ENCODE results near the gene ARL13A. TPM values are rescaled to one million over a fixed set of nuclear protein-coding genes. Genes with fewer than 3 reads are reported as not detected.

Gene ARL13A
- total RNA-seq, 1 experiment from 2014 or later, result not detected

- H3K27me3 ChIP-seq (ENCODE audit: insufficient read depth, low read length), result no peaks in the 10 kb centered on the region
- H3K9me2 ChIP-seq (ENCODE audit: insufficient read depth), result no peaks in the 10 kb centered on the region
- H3K36me3 ChIP-seq (ENCODE audit: control insufficient read depth in 1 of 2, insufficient read depth in 2 of 2, low read length in 2 of 2), result no peaks in the 10 kb centered on the region; a peak in 1 of 4 replicates
- no peak overlapping the region for H3K27ac ChIP-seq (ENCODE audit: low read depth, low read length)
- intact Hi-C loops (cut with micrococcal nuclease), result no loop called here
- H3K4me3 ChIP-seq (replicated peaks in 1 of 2; ENCODE audit: low read depth in 1 of 2, low read length in 2 of 2), result no peak overlapping the region
- ChIA-PET POLR2A (no interaction called here), CTCF (no interaction called here), RAD21 (ENCODE audit: low non-redundant PET in 1 of 2, low total read pairs in 2 of 2, uncharacterized antibody in 2 of 2, unreplicated experiment in 2 of 2) (no interaction called here)
- DNase-seq (ENCODE audit: low read depth, low spot score) (no peak), ATAC-seq (no peak)
- H3K9ac ChIP-seq (ENCODE audit: low read length), result no peak overlapping the region
- H3K79me2 ChIP-seq (ENCODE audit: insufficient read depth, low read length), result no peaks in the 10 kb centered on the region
- no peak overlapping the region for H2AFZ ChIP-seq (ENCODE audit: low read depth, low read length, poor library complexity, severe bottlenecking)
- no peaks in the 10 kb centered on the region for H4K20me1 ChIP-seq (ENCODE audit: insufficient read depth)
- no peak for TF ChIP-seq RAD21 (IDR thresholded peaks at IDR 0.05; ENCODE audit: low read depth)
- no peak for TF ChIP-seq CEBPB (IDR thresholded peaks at IDR 0.05; ENCODE audit: low read depth)
- TF ChIP-seq, protein P1, sequence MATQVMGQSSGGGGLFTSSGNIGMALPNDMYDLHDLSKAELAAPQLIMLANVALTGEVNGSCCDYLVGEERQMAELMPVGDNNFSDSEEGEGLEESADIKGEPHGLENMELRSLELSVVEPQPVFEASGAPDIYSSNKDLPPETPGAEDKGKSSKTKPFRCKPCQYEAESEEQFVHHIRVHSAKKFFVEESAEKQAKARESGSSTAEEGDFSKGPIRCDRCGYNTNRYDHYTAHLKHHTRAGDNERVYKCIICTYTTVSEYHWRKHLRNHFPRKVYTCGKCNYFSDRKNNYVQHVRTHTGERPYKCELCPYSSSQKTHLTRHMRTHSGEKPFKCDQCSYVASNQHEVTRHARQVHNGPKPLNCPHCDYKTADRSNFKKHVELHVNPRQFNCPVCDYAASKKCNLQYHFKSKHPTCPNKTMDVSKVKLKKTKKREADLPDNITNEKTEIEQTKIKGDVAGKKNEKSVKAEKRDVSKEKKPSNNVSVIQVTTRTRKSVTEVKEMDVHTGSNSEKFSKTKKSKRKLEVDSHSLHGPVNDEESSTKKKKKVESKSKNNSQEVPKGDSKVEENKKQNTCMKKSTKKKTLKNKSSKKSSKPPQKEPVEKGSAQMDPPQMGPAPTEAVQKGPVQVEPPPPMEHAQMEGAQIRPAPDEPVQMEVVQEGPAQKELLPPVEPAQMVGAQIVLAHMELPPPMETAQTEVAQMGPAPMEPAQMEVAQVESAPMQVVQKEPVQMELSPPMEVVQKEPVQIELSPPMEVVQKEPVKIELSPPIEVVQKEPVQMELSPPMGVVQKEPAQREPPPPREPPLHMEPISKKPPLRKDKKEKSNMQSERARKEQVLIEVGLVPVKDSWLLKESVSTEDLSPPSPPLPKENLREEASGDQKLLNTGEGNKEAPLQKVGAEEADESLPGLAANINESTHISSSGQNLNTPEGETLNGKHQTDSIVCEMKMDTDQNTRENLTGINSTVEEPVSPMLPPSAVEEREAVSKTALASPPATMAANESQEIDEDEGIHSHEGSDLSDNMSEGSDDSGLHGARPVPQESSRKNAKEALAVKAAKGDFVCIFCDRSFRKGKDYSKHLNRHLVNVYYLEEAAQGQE (IDR thresholded peaks at IDR 0.05; ENCODE audit: low read depth), result no peak
- TF ChIP-seq JUND (IDR thresholded peaks at IDR 0.05), result no peak
- TF ChIP-seq ELF1 (IDR thresholded peaks at IDR 0.05; ENCODE audit: borderline replicate concordance, low read depth), result no peak
- no peak for TF ChIP-seq FOSL1 (IDR thresholded peaks at IDR 0.05; ENCODE audit: low read depth)
- no peak for TF ChIP-seq POLR2AphosphoS5 (IDR thresholded peaks at IDR 0.05; ENCODE audit: low read depth, low read length)
- TF ChIP-seq ZFX (IDR thresholded peaks at IDR 0.05), result no peak
- TF ChIP-seq EGR1 (IDR thresholded peaks at IDR 0.05; ENCODE audit: low read depth), result no peak
- no peak for TF ChIP-seq SIN3A (IDR thresholded peaks at IDR 0.05; ENCODE audit: low read depth)
- no peak for TF ChIP-seq EZH2phosphoT487 (IDR thresholded peaks at IDR 0.05; ENCODE audit: borderline replicate concordance)
- TF ChIP-seq, protein P2, sequence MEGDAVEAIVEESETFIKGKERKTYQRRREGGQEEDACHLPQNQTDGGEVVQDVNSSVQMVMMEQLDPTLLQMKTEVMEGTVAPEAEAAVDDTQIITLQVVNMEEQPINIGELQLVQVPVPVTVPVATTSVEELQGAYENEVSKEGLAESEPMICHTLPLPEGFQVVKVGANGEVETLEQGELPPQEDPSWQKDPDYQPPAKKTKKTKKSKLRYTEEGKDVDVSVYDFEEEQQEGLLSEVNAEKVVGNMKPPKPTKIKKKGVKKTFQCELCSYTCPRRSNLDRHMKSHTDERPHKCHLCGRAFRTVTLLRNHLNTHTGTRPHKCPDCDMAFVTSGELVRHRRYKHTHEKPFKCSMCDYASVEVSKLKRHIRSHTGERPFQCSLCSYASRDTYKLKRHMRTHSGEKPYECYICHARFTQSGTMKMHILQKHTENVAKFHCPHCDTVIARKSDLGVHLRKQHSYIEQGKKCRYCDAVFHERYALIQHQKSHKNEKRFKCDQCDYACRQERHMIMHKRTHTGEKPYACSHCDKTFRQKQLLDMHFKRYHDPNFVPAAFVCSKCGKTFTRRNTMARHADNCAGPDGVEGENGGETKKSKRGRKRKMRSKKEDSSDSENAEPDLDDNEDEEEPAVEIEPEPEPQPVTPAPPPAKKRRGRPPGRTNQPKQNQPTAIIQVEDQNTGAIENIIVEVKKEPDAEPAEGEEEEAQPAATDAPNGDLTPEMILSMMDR (IDR thresholded peaks at IDR 0.05 in 2 of 3, conservative IDR thresholded peaks at IDR 0.05 in 1 of 3; ENCODE audit: borderline replicate concordance in 1 of 3, insufficient read depth in 1 of 3, low read depth in 2 of 3, low read length in 2 of 3), result no peak
- no peak for TF ChIP-seq TCF7L2 (IDR thresholded peaks at IDR 0.05; ENCODE audit: borderline replicate concordance, extremely low read depth, insufficient read depth, insufficient read length)
- TF ChIP-seq ZNF274 (IDR thresholded peaks at IDR 0.05; ENCODE audit: low read depth, low read length), result no peak
- TF ChIP-seq, protein P3, sequence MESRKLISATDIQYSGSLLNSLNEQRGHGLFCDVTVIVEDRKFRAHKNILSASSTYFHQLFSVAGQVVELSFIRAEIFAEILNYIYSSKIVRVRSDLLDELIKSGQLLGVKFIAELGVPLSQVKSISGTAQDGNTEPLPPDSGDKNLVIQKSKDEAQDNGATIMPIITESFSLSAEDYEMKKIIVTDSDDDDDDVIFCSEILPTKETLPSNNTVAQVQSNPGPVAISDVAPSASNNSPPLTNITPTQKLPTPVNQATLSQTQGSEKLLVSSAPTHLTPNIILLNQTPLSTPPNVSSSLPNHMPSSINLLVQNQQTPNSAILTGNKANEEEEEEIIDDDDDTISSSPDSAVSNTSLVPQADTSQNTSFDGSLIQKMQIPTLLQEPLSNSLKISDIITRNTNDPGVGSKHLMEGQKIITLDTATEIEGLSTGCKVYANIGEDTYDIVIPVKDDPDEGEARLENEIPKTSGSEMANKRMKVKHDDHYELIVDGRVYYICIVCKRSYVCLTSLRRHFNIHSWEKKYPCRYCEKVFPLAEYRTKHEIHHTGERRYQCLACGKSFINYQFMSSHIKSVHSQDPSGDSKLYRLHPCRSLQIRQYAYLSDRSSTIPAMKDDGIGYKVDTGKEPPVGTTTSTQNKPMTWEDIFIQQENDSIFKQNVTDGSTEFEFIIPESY (IDR thresholded peaks at IDR 0.05; ENCODE audit: extremely low read depth, insufficient replicate concordance, low read length), result no peak
- TF ChIP-seq, protein P4, sequence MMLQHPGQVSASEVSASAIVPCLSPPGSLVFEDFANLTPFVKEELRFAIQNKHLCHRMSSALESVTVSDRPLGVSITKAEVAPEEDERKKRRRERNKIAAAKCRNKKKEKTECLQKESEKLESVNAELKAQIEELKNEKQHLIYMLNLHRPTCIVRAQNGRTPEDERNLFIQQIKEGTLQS (IDR thresholded peaks at IDR 0.05), result no peak
- TF ChIP-seq CBX3 (IDR thresholded peaks at IDR 0.05; ENCODE audit: low read depth), result no peak
- no TSS peak for BruUV-seq (replicated peaks)
- H3K4me1 ChIP-seq (ENCODE audit: control insufficient read depth in 1 of 2, insufficient read depth in 2 of 2, low read length in 2 of 2), result no peaks in the 10 kb centered on the region
- H3K4me2 ChIP-seq (ENCODE audit: low read length), result no peak overlapping the region
- no peaks in the 10 kb centered on the region for H3K9me3 ChIP-seq (ENCODE audit: control insufficient read depth in 1 of 2, insufficient read depth in 1 of 2, low read depth in 1 of 2, low read length in 2 of 2)
These were observed 39.6 kb downstream of the ARL13A start for GRCh38 chrX:101009090-101009489.
